GM12878 (cell line): ENCODE results near the gene FLVCR1.

Experiments used
- CHD2 ChIP-seq: IDR thresholded peaks from 2 replicates; pipeline ENCODE4 v1.6.1; 2011; ENCODE audit warnings: low read depth, low read length, improper control_type of control experiment, borderline replicate concordance
- CTCF ChIP-seq, 3 experiments: IDR thresholded peaks in 2 of 3; conservative IDR thresholded peaks in 1 of 3; 2 replicates each; pipeline ENCODE4 v1.5.1; 2011; ENCODE audit warnings: low read depth in 3 of 3, low read length in 3 of 3, mild to moderate bottlenecking in 3 of 3, control low read depth in 2 of 3, moderate library complexity in 2 of 3, inconsistent platforms in 1 of 3, mixed read lengths in 1 of 3; ENCODE audit not compliant: control insufficient read depth in 2 of 3, insufficient read depth in 1 of 3; ENCODE audit errors: extremely low read depth in 1 of 3
- EP300 ChIP-seq, 2 experiments: fragments of 150-350 bp in 1 of 2; IDR thresholded peaks; 2 replicates each; pipeline ENCODE4 v1.6.1; 2011 to 2012; ENCODE audit warnings: low read depth in 2 of 2, low read length in 2 of 2, borderline replicate concordance in 1 of 2, improper control_type of control experiment in 1 of 2, inconsistent platforms in 1 of 2; ENCODE audit not compliant: control insufficient read depth in 1 of 2
- JUNB ChIP-seq: IDR thresholded peaks from 2 replicates; pipeline ENCODE4 v1.6.1; 2016; ENCODE audit warnings: antibody characterized with exemption, mild to moderate bottlenecking
- NFYA ChIP-seq: IDR thresholded peaks from 2 replicates; pipeline ENCODE4 v1.6.1; 2011; ENCODE audit warnings: low read depth, mild to moderate bottlenecking, low read length, improper control_type of control experiment, borderline replicate concordance
- NFYB ChIP-seq: IDR thresholded peaks from 2 replicates; pipeline ENCODE4 v1.6.1; 2011; ENCODE audit warnings: low read depth, mild to moderate bottlenecking, low read length, improper control_type of control experiment, moderate library complexity; ENCODE audit not compliant: insufficient read depth
- NR2C2 ChIP-seq: IDR thresholded peaks from 2 replicates; pipeline ENCODE4 v1.6.1; 2011; ENCODE audit warnings: borderline replicate concordance, low read depth; ENCODE audit not compliant: control insufficient read depth, insufficient read length
- POLR2AphosphoS2 ChIP-seq: IDR thresholded peaks from 2 replicates; pipeline ENCODE4 v1.6.1; 2011; ENCODE audit warnings: low read depth, mild to moderate bottlenecking, low read length, improper control_type of control experiment, moderate library complexity
- SMARCA5 ChIP-seq: fragments of 450-650 bp; IDR thresholded peaks from 2 replicates; pipeline ENCODE4 v1.6.1; 2017; ENCODE audit warnings: mild to moderate bottlenecking
- SMC3 ChIP-seq: IDR thresholded peaks from 2 replicates; pipeline ENCODE4 v1.6.1; 2011; ENCODE audit warnings: low read length, improper control_type of control experiment, borderline replicate concordance
- SUZ12 ChIP-seq: fragments of 200-600 bp; sonication (generic); IDR thresholded peaks from one replicate; pipeline ENCODE4 v1.6.1; 2018; ENCODE audit warnings: antibody characterized with exemption, mild to moderate bottlenecking; ENCODE audit not compliant: unreplicated experiment
- USF2 ChIP-seq: IDR thresholded peaks from 2 replicates; pipeline ENCODE4 v1.6.1; 2011; ENCODE audit warnings: low read depth, low read length, improper control_type of control experiment, borderline replicate concordance

GRCh38 chr1:212941452-212941851 lies 83.4 kb downstream of the FLVCR1 start:
- TF ChIP-seq SMC3 (no peak), JUNB (no peak), USF2 (no peak), CHD2 (no peak), EP300 (IDR thresholded peaks at IDR 0.05; ENCODE audit: borderline replicate concordance in 1 of 2, control insufficient read depth in 1 of 2, low read depth in 2 of 2, low read length in 2 of 2) (no peak), POLR2AphosphoS2 (no peak), NFYA (no peak), NFYB (no peak), SUZ12 (no peak), CTCF (IDR thresholded peaks at IDR 0.05 in 2 of 3, conservative IDR thresholded peaks at IDR 0.05 in 1 of 3; ENCODE audit: control insufficient read depth in 2 of 3, extremely low read depth in 1 of 3, insufficient read depth in 1 of 3, low read depth in 3 of 3, low read length in 3 of 3) (no peak), NR2C2 (no peak), SMARCA5 (no peak)
